GM23248 (cell line): ENCODE results near the gene B3GAT3. TPM values are rescaled to one million over a fixed set of nuclear protein-coding genes. Genes with fewer than 3 reads are reported as not detected.

Source experiments
- DNase-seq: peaks from one replicate; pipeline ENCODE4 v3.0.0-alpha.2; 2015
- H2AFZ ChIP-seq: fragments of 200-600 bp; sonication (generic); 2 replicates; pipeline ENCODE4 v1.6.1; 2016; ENCODE audit warnings: antibody characterized with exemption
- H3F3A ChIP-seq: fragments of 200-600 bp; sonication (generic); 2 replicates; pipeline ENCODE4 v1.6.1; 2016; ENCODE audit warnings: mild to moderate bottlenecking, antibody characterized with exemption, mixed run types; ENCODE audit not compliant: insufficient read depth
- H3K27ac ChIP-seq: fragments of 200-600 bp; sonication (generic); 2 replicates; pipeline ENCODE4 v1.5.1; 2016; ENCODE audit warnings: mild to moderate bottlenecking
- H3K27me3 ChIP-seq: fragments of 200-600 bp; sonication (generic); replicated peaks from 2 replicates; pipeline ENCODE4 v1.6.1; 2016; ENCODE audit warnings: mild to moderate bottlenecking; ENCODE audit not compliant: insufficient read depth
- H3K36me3 ChIP-seq: fragments of 200-600 bp; sonication (generic); 2 replicates; pipeline ENCODE4 v1.6.1; 2016; ENCODE audit warnings: low read depth, mild to moderate bottlenecking
- H3K4me1 ChIP-seq: fragments of 200-600 bp; sonication (generic); 2 replicates; pipeline ENCODE4 v1.6.1; 2016; ENCODE audit warnings: mild to moderate bottlenecking; ENCODE audit not compliant: insufficient read depth
- H3K4me2 ChIP-seq: fragments of 200-600 bp; sonication (generic); one replicate; pipeline ENCODE4 v1.6.1; 2016; ENCODE audit warnings: mild to moderate bottlenecking; ENCODE audit not compliant: unreplicated experiment
- H3K4me3 ChIP-seq: fragments of 200-600 bp; sonication (generic); 2 replicates; pipeline ENCODE4 v1.5.1; 2016; ENCODE audit warnings: mild to moderate bottlenecking
- H3K79me2 ChIP-seq: fragments of 200-600 bp; sonication (generic); 2 replicates; pipeline ENCODE4 v1.6.1; 2016; ENCODE audit warnings: mild to moderate bottlenecking; ENCODE audit not compliant: insufficient read depth
- H3K9ac ChIP-seq: fragments of 200-600 bp; sonication (generic); 2 replicates; pipeline ENCODE4 v1.6.1; 2016; ENCODE audit warnings: mild to moderate bottlenecking
- H3K9me2 ChIP-seq: fragments of 200-600 bp; sonication (generic); 2 replicates; pipeline ENCODE4 v1.6.1; 2016; ENCODE audit warnings: mixed run types, mild to moderate bottlenecking, moderate library complexity; ENCODE audit not compliant: insufficient read depth
- H3K9me3 ChIP-seq: fragments of 200-600 bp; sonication (generic); one replicate; pipeline ENCODE4 v1.6.1; 2017; ENCODE audit warnings: low read depth
- H4K20me1 ChIP-seq: fragments of 200-600 bp; sonication (generic); 2 replicates; pipeline ENCODE4 v1.6.0; 2016; ENCODE audit not compliant: insufficient read depth
- EZH2 ChIP-seq: fragments of 200-600 bp; sonication (generic); IDR thresholded peaks from 2 replicates; pipeline ENCODE4 v1.6.1; 2018; ENCODE audit warnings: antibody characterized with exemption, mild to moderate bottlenecking; ENCODE audit not compliant: insufficient read depth, poor library complexity, severe bottlenecking
- EZH2phosphoT487 ChIP-seq: fragments of 200-600 bp; sonication (generic); IDR thresholded peaks from 2 replicates; pipeline ENCODE4 v1.6.1; 2018; ENCODE audit warnings: antibody characterized with exemption, moderate library complexity, mild to moderate bottlenecking, low read depth; ENCODE audit not compliant: insufficient read depth
- WGBS, 2 experiments: methylation state at CpG; one replicate each; pipeline ENCODE4 v1.1.6; 2015 to 2017; ENCODE audit warnings: low lambda C conversion rate in 2 of 2, low coverage in 1 of 2; ENCODE audit errors: missing lambda C conversion rate in 2 of 2; 5-methylcytosine and 5-hydroxymethylcytosine counted together
- in situ Hi-C: fragments of 300-500 bp; cut with MboI; formaldehyde crosslinking; loops from 2 replicates; pipeline ENCODE4 v1.15.0; 2020
- polyA plus RNA-seq: library from polyadenylated mRNA; unstranded; fragments of >200 nt; fragmentation: Nextera tagmentation; extraction: Ambion mirVana; gene quantifications from 2 replicates; pipeline ENCODE4 v1.2.1, GENCODE V29; 2016
- total RNA-seq: library from RNA; depleted of rRNA; stranded (reverse); fragments of >200 nt; shearing (Covaris generic); gene quantifications from 2 replicates; pipeline ENCODE4 v1.2.3, GENCODE V29; 2014; rRNA removed

The B3GAT3 gene
- total RNA-seq: 32.1 and 35.6 TPM in 2 replicates
- 44.2 and 46.7 TPM in 2 replicates for polyA plus RNA-seq

- Histone ChIP-seq H3K4me2 (peak within 1 kb of the TSS; percentile 90), H3K4me1 (peaks cover 18% of the 10 kb centered on the region), H3K27me3 (no peaks in the 10 kb centered on the region), H3K27ac (peak within 1 kb of the TSS; percentile 98), H2AFZ (peak within 1 kb of the TSS; percentile 84), H3K36me3 (peaks cover 12% of the 10 kb centered on the region; the same call in 1 of the 2 replicates), H3F3A (peaks cover 57% of the 10 kb centered on the region), H3K9me3 (no peaks in the 10 kb centered on the region), H3K4me3 (peak within 1 kb of the TSS; percentile 90), H3K9me2 (no peaks in the 10 kb centered on the region), H4K20me1 (no peaks in the 10 kb centered on the region), H3K9ac (peak within 1 kb of the TSS; percentile 81), H3K79me2 (peaks cover 29% of the 10 kb centered on the region)
- peak; percentile 99 for DNase-seq
- TF ChIP-seq EZH2 (no peak), EZH2phosphoT487 (no peak)
- 2 to 3% methylated on average over 58 to 65 of the region's 77 CpGs for WGBS, 2 experiments
- in situ Hi-C loops: no loop called here
Measured at GRCh38 chr11:62621567-62622470, at the start of gene B3GAT3. B3GAT3 (minus strand) TSS chr11:62621986; CDS start chr11:62621947, 39 bp downstream.

GRCh38 chr11:62671236-62671607 lies 49.4 kb upstream of the B3GAT3 start:
- DNase-seq: peak; percentile 70
- no peaks in the 10 kb centered on the region for H3K27me3 ChIP-seq
- no peaks in the 10 kb centered on the region for H4K20me1 ChIP-seq
- H3K79me2 ChIP-seq: peaks cover 69% of the 10 kb centered on the region
- TF ChIP-seq EZH2 (no peak), EZH2phosphoT487 (no peak)
- H3K36me3 ChIP-seq: peaks cover 3% of the 10 kb centered on the region; the same call in 1 of the 2 replicates
- H2AFZ ChIP-seq: peak overlapping the region; percentile 84
- in situ Hi-C loops: no loop called here
- H3K9ac ChIP-seq: peak overlapping the region; percentile 89
- no peaks in the 10 kb centered on the region for H3K9me2 ChIP-seq
- peak overlapping the region; percentile 85 for H3K27ac ChIP-seq
- peaks cover 17% of the 10 kb centered on the region for H3K4me1 ChIP-seq
- peak overlapping the region; percentile 85 for H3K4me3 ChIP-seq
- 1 to 2% methylated on average over 17 of the region's 17 CpGs for WGBS, 2 experiments
- peak overlapping the region; percentile 83 for H3K4me2 ChIP-seq
- H3F3A ChIP-seq: peaks cover 39% of the 10 kb centered on the region
- no peaks in the 10 kb centered on the region for H3K9me3 ChIP-seq

GRCh38 chr11:62669420-62670161 lies 47.8 kb upstream of the B3GAT3 start:
- Histone ChIP-seq H3K27me3 (no peaks in the 10 kb centered on the region), H3K9me3 (no peaks in the 10 kb centered on the region), H3F3A (peaks cover 42% of the 10 kb centered on the region), H3K4me2 (no peak overlapping the region), H3K27ac (peak overlapping the region; percentile 85), H3K4me1 (peaks cover 21% of the 10 kb centered on the region), H3K79me2 (peaks cover 63% of the 10 kb centered on the region), H3K9me2 (no peaks in the 10 kb centered on the region), H3K9ac (peak overlapping the region; percentile 89; the same call in 1 of the 2 replicates), H4K20me1 (no peaks in the 10 kb centered on the region), H3K36me3 (no peaks in the 10 kb centered on the region), H3K4me3 (no peak overlapping the region), H2AFZ (no peak overlapping the region)
- WGBS, 2 experiments: 71 to 76% methylated on average over 4 of the region's 4 CpGs
- TF ChIP-seq EZH2phosphoT487: no peak
- TF ChIP-seq EZH2: no peak
- in situ Hi-C loops: no loop called here
- peak; percentile 38 for DNase-seq

- no peak overlapping the region for H2AFZ ChIP-seq
- peaks cover 60% of the 10 kb centered on the region for H3K79me2 ChIP-seq
- no peaks in the 10 kb centered on the region for H3K27me3 ChIP-seq
- 0 out of 2 replicates have a peak, but pooled peaks cover 5% of the 10 kb centered on the region for H3K36me3 ChIP-seq
- H3F3A ChIP-seq: peaks cover 30% of the 10 kb centered on the region
- peaks cover 13% of the 10 kb centered on the region for H3K4me1 ChIP-seq
- H3K9me2 ChIP-seq: no peaks in the 10 kb centered on the region
- no peaks in the 10 kb centered on the region for H4K20me1 ChIP-seq
- H3K9me3 ChIP-seq: no peaks in the 10 kb centered on the region
- peak overlapping the region; percentile 72; the same call in 1 of the 2 replicates for H3K27ac ChIP-seq
- peak overlapping the region; percentile 87 for H3K9ac ChIP-seq
- no peak for DNase-seq
- WGBS, 2 experiments: 68 to 70% methylated on average over 2 of the region's 2 CpGs
- TF ChIP-seq EZH2phosphoT487: no peak
- no peak for TF ChIP-seq EZH2
- 0 out of 2 replicates have a peak overlapping the region, but pooled peaks have one; percentile 84 for H3K4me3 ChIP-seq
- in situ Hi-C loops: no loop called here
- peak overlapping the region; percentile 90 for H3K4me2 ChIP-seq
Measured at GRCh38 chr11:62667460-62667859, 45.7 kb upstream of the B3GAT3 start.
